ENCODE results near the gene TFRC.

- TF ChIP-seq GATA2 (IDR thresholded peaks at IDR 0.05; ENCODE audit: low read depth, low read length) (no peak), GATA3 (IDR thresholded peaks at IDR 0.05; ENCODE audit: low read depth, low read length) (no peak)
These were observed 38.5 kb upstream of the TFRC start for GRCh38 chr3:196120291-196120951.
